ENCODE results near the gene RNF32.

DNA sequence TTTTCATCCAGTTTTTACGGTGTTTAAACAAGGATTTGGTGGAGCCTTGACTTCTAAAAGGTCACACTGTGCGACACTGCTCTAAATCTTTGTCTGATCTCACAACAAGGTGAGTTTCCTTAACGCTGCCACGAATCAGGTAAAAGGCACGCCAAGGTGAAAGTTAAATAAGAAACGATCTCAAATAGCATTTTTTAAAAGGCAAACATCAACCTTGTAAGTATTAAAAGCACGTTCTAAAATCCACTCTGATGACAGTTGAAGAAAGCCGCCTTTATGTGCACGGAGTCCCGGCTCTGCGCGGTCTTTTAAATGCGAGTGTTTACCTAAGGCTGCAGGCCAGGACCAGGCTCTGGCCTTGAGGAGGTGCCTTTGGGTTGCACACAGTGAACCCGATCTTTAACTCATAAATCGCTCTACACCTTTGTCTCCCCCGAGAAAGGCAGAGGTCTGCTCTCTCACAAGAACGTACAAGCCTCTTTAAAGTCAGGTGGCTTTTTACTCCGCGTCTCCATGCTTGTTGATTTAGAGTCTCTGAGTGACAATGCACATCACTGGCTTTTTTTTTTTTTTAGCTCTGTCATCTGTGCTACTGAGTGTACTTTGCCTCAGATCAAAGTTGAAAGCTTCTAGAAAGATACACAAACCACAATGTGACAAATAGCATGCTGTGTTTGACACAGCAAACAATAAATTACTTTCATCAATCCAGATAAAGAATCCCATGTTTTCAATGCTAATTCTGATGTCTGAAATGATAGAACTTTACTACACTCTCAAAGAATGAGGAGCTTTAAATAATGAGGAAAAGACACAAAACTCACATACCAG lies 25.9 kb upstream of the RNF32 start:
- TF ChIP-seq, protein P1, sequence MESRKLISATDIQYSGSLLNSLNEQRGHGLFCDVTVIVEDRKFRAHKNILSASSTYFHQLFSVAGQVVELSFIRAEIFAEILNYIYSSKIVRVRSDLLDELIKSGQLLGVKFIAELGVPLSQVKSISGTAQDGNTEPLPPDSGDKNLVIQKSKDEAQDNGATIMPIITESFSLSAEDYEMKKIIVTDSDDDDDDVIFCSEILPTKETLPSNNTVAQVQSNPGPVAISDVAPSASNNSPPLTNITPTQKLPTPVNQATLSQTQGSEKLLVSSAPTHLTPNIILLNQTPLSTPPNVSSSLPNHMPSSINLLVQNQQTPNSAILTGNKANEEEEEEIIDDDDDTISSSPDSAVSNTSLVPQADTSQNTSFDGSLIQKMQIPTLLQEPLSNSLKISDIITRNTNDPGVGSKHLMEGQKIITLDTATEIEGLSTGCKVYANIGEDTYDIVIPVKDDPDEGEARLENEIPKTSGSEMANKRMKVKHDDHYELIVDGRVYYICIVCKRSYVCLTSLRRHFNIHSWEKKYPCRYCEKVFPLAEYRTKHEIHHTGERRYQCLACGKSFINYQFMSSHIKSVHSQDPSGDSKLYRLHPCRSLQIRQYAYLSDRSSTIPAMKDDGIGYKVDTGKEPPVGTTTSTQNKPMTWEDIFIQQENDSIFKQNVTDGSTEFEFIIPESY (IDR thresholded peaks at IDR 0.05) = peak; percentile 69
- TF ChIP-seq, protein P2, sequence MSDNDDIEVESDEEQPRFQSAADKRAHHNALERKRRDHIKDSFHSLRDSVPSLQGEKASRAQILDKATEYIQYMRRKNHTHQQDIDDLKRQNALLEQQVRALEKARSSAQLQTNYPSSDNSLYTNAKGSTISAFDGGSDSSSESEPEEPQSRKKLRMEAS (IDR thresholded peaks at IDR 0.05) = peak; percentile 76
- TF ChIP-seq, protein P3, sequence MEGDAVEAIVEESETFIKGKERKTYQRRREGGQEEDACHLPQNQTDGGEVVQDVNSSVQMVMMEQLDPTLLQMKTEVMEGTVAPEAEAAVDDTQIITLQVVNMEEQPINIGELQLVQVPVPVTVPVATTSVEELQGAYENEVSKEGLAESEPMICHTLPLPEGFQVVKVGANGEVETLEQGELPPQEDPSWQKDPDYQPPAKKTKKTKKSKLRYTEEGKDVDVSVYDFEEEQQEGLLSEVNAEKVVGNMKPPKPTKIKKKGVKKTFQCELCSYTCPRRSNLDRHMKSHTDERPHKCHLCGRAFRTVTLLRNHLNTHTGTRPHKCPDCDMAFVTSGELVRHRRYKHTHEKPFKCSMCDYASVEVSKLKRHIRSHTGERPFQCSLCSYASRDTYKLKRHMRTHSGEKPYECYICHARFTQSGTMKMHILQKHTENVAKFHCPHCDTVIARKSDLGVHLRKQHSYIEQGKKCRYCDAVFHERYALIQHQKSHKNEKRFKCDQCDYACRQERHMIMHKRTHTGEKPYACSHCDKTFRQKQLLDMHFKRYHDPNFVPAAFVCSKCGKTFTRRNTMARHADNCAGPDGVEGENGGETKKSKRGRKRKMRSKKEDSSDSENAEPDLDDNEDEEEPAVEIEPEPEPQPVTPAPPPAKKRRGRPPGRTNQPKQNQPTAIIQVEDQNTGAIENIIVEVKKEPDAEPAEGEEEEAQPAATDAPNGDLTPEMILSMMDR (IDR thresholded peaks at IDR 0.05; ENCODE audit: low read depth, low read length, missing input control) = no peak
- TF ChIP-seq RAD21 (IDR thresholded peaks at IDR 0.05) = peak in 1 of 2 donors; percentile 40
- peak; percentile 64 to 72 for TF ChIP-seq JUND (IDR thresholded peaks at IDR 0.05)
- TF ChIP-seq GABPA (IDR thresholded peaks at IDR 0.05 in 1 of 2, conservative IDR thresholded peaks at IDR 0.05 in 1 of 2) = no peak
- TF ChIP-seq NR2F2 (IDR thresholded peaks at IDR 0.05) = no peak
- TF ChIP-seq HNF4A (conservative IDR thresholded peaks at IDR 0.05) = peak; percentile 99
- TF ChIP-seq YY1 (IDR thresholded peaks at IDR 0.05) = peak; percentile 81
- peak; percentile 99 for TF ChIP-seq SP1 (IDR thresholded peaks at IDR 0.05)
